ENCODE results near the gene MYNN. TPM values are rescaled to one million over a fixed set of nuclear protein-coding genes. Genes with fewer than 3 reads are reported as not detected.

MYNN gene
- total and polyA plus RNA-seq, 2 donors from 2014 or later, result 9.6 to 14.7 TPM

DNA sequence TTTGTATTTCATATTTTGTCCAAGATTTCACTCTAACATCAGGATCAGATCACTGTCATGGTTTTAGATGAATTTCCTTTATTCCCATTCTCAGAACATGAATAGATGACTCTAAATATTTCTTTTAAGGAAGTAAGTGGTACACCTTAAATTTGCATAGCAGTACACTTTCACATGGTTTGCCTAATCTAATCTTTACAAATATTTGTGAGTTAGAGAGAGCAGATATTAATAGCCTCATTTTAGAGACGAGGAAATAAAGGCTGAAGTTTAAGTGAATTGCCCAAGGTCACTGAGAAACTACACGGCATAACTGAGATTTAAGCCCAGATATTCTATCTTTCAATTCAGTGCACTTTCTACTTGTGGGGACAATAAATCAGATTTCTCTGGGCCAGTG lies 22.5 kb upstream of the MYNN start:
- no peak overlapping the region for H3K27ac ChIP-seq (ENCODE audit: low read depth in 2 of 2, low read length in 2 of 2)
- DNase-seq (no peak), FAIRE-seq (no peak)
- H3K9ac ChIP-seq (ENCODE audit: low read length in 3 of 3), result no peak overlapping the region
- H3K36me3 ChIP-seq (ENCODE audit: control insufficient read depth in 2 of 3, insufficient read depth in 3 of 3, low read length in 3 of 3), result no peaks in the 10 kb centered on the region
- no peaks in the 10 kb centered on the region for H3K4me1 ChIP-seq (ENCODE audit: control insufficient read depth in 2 of 3, insufficient read depth in 2 of 3, low read depth in 1 of 3, low read length in 3 of 3)
- no peaks in the 10 kb centered on the region for H3K27me3 ChIP-seq (ENCODE audit: control insufficient read depth, insufficient read depth, low read length)
- no peak overlapping the region for H3K4me3 ChIP-seq (ENCODE audit: low read length in 3 of 3)
- TF ChIP-seq, protein P1, sequence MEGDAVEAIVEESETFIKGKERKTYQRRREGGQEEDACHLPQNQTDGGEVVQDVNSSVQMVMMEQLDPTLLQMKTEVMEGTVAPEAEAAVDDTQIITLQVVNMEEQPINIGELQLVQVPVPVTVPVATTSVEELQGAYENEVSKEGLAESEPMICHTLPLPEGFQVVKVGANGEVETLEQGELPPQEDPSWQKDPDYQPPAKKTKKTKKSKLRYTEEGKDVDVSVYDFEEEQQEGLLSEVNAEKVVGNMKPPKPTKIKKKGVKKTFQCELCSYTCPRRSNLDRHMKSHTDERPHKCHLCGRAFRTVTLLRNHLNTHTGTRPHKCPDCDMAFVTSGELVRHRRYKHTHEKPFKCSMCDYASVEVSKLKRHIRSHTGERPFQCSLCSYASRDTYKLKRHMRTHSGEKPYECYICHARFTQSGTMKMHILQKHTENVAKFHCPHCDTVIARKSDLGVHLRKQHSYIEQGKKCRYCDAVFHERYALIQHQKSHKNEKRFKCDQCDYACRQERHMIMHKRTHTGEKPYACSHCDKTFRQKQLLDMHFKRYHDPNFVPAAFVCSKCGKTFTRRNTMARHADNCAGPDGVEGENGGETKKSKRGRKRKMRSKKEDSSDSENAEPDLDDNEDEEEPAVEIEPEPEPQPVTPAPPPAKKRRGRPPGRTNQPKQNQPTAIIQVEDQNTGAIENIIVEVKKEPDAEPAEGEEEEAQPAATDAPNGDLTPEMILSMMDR (IDR thresholded peaks at IDR 0.05; ENCODE audit: borderline replicate concordance, extremely low read depth, insufficient read depth), result no peak
- no peaks in the 10 kb centered on the region for H3K9me3 ChIP-seq (ENCODE audit: control insufficient read depth in 2 of 3, insufficient read depth in 1 of 3, low read length in 3 of 3)
- intact Hi-C loops (cut with DNase I), result no loop called here

DNA sequence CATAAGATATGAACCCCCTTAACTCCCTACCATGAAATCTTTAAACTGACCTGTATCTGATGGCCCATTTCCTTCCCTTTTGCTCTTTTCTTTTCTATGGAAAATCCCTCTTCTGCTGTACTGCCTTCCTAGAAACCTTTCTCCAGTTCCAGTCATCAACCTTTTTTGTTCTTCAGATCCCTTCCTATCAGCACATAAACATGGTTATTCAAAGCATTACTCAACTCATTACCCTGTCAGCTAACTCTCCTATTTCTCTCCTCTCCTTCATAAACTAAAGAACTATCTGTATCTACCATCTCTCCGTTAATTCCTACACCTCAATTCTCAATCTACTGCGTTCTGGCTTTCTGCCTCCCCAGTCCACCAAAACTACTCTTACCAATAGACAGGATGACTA lies 21.3 kb upstream of the MYNN start:
- Histone ChIP-seq H3K9ac (ENCODE audit: low read length in 3 of 3) (no peak overlapping the region), H3K27me3 (ENCODE audit: control insufficient read depth, insufficient read depth, low read length) (no peaks in the 10 kb centered on the region), H3K9me3 (ENCODE audit: control insufficient read depth in 2 of 3, insufficient read depth in 1 of 3, low read length in 3 of 3) (no peaks in the 10 kb centered on the region), H3K4me3 (ENCODE audit: low read length in 3 of 3) (no peak overlapping the region), H3K36me3 (ENCODE audit: control insufficient read depth in 2 of 3, insufficient read depth in 3 of 3, low read length in 3 of 3) (no peaks in the 10 kb centered on the region), H3K4me1 (ENCODE audit: control insufficient read depth in 2 of 3, insufficient read depth in 2 of 3, low read depth in 1 of 3, low read length in 3 of 3) (no peaks in the 10 kb centered on the region), H3K27ac (ENCODE audit: low read depth in 2 of 2, low read length in 2 of 2) (no peak overlapping the region)
- FAIRE-seq (no peak), DNase-seq (no peak)
- intact Hi-C loops (cut with DNase I), result no loop called here
- TF ChIP-seq, protein P1 (IDR thresholded peaks at IDR 0.05; ENCODE audit: borderline replicate concordance, extremely low read depth, insufficient read depth), result no peak

DNA sequence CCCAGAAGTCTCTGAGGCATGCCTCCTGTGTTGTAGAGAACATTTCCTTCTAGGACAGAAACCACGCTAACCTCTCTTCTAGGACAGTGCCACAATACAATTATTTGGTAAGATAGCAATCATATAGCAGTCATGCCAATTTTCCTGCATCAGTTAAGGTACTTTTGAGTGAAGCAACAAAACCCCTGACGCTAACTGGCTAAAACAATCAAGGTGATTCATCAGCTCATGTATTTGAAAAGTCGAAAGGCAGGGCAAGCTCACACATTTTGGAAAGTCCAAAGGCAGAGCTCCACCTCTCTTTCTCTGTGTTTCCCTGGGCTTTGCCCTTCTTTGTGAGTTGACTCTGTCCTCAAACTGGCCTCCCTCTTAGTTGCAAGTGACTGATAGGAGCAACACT lies 18.5 kb upstream of the MYNN start:
- H3K4me1 ChIP-seq (ENCODE audit: control insufficient read depth in 2 of 3, insufficient read depth in 2 of 3, low read depth in 1 of 3, low read length in 3 of 3), result no peaks in the 10 kb centered on the region
- FAIRE-seq (no peak), DNase-seq (no peak)
- H3K27me3 ChIP-seq (ENCODE audit: control insufficient read depth, insufficient read depth, low read length), result no peaks in the 10 kb centered on the region
- H3K27ac ChIP-seq (ENCODE audit: low read depth in 2 of 2, low read length in 2 of 2), result no peak overlapping the region
- intact Hi-C loops (cut with DNase I), result no loop called here
- H3K36me3 ChIP-seq (ENCODE audit: control insufficient read depth in 2 of 3, insufficient read depth in 3 of 3, low read length in 3 of 3), result no peaks in the 10 kb centered on the region
- no peak overlapping the region for H3K4me3 ChIP-seq (ENCODE audit: low read length in 3 of 3)
- H3K9me3 ChIP-seq (ENCODE audit: control insufficient read depth in 2 of 3, insufficient read depth in 1 of 3, low read length in 3 of 3), result no peaks in the 10 kb centered on the region
- no peak overlapping the region for H3K9ac ChIP-seq (ENCODE audit: low read length in 3 of 3)
- TF ChIP-seq, protein P1 (IDR thresholded peaks at IDR 0.05; ENCODE audit: borderline replicate concordance, extremely low read depth, insufficient read depth), result no peak

DNA sequence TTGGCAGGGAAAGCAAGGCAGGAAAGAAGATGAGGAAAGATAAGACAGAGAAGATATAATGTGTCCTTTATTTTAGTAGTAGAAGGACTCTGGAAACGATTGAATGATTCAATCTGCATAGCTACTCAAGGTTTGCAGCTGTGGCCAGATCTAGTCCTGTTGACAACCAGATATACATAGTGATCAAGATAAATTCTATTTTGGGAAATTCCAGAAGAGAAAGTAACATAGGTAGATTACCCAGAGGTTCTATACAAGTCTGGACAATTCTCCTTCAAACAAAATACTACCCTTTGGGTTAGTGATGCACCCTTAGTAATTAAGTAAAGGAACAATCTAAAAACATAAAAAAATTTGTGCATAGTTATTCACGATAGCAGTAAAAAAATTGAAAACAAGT lies 17.7 kb upstream of the MYNN start:
- FAIRE-seq (no peak), DNase-seq (no peak)
- intact Hi-C loops (cut with DNase I), result no loop called here
- H3K9me3 ChIP-seq (ENCODE audit: control insufficient read depth in 2 of 3, insufficient read depth in 1 of 3, low read length in 3 of 3), result no peaks in the 10 kb centered on the region
- no peak overlapping the region for H3K27ac ChIP-seq (ENCODE audit: low read depth in 2 of 2, low read length in 2 of 2)
- TF ChIP-seq, protein P1 (IDR thresholded peaks at IDR 0.05; ENCODE audit: borderline replicate concordance, extremely low read depth, insufficient read depth), result no peak
- H3K27me3 ChIP-seq (ENCODE audit: control insufficient read depth, insufficient read depth, low read length), result no peaks in the 10 kb centered on the region
- H3K36me3 ChIP-seq (ENCODE audit: control insufficient read depth in 2 of 3, insufficient read depth in 3 of 3, low read length in 3 of 3), result no peaks in the 10 kb centered on the region
- H3K9ac ChIP-seq (ENCODE audit: low read length in 3 of 3), result no peak overlapping the region
- H3K4me1 ChIP-seq (ENCODE audit: control insufficient read depth in 2 of 3, insufficient read depth in 2 of 3, low read depth in 1 of 3, low read length in 3 of 3), result no peaks in the 10 kb centered on the region
- H3K4me3 ChIP-seq (ENCODE audit: low read length in 3 of 3), result no peak overlapping the region
